Heart left ventricle (tissue), 16 donors: Measurements from ENCODE around the gene KIRREL3. TPM values are rescaled to one million over a fixed set of nuclear protein-coding genes. Genes with fewer than 3 reads are reported as not detected.

Experiments used
- ATAC-seq, 4 donors: fragments of 200-7000 bp; cut with Tn5 transposase; one replicate each; pipeline ENCODE4 v1.9.1; 2020 to 2022; ENCODE audit warnings: moderate library complexity in 4 of 4, mild to moderate bottlenecking in 3 of 4, moderate number of reproducible peaks in 1 of 4
- DNase-seq, 5 donors: peaks; one replicate each; pipeline ENCODE4 v3.0.0-alpha.2; 2020
- H3K27ac ChIP-seq, 12 donors: fragments of 200-600 bp; sonication (generic) in 4 of 12; one replicate each; pipeline versions ENCODE4 v1.5.0 to v1.8.0; 2016 to 2022; ENCODE audit warnings: mild to moderate bottlenecking in 2 of 12
- H3K27me3 ChIP-seq, 9 donors: fragments of 200-600 bp; sonication (generic) in 2 of 9; one replicate each; pipeline versions ENCODE4 v1.5.1 to v1.8.0; 2016 to 2022; ENCODE audit warnings: mild to moderate bottlenecking in 3 of 9
- H3K36me3 ChIP-seq, 9 donors: fragments of 200-600 bp; sonication (generic) in 2 of 9; one replicate each; pipeline versions ENCODE4 v1.5.0 to v1.8.0; 2018 to 2022; ENCODE audit warnings: mild to moderate bottlenecking in 2 of 9
- H3K4me1 ChIP-seq, 12 donors: fragments of 200-600 bp; sonication (generic) in 4 of 12; one replicate each; pipeline versions ENCODE4 v1.5.0 to v1.8.0; 2016 to 2022; ENCODE audit warnings: mild to moderate bottlenecking in 3 of 12
- H3K4me3 ChIP-seq, 12 donors: fragments of 200-600 bp; sonication (generic) in 4 of 12; one replicate each; pipeline versions ENCODE4 v1.5.0 to v1.8.0; 2017 to 2022; ENCODE audit warnings: mild to moderate bottlenecking in 9 of 12, moderate library complexity in 4 of 12
- H3K9me3 ChIP-seq, 12 donors: fragments of 200-600 bp; sonication (generic) in 4 of 12; one replicate each; pipeline versions ENCODE4 v1.5.0 to v1.8.0; 2016 to 2022; ENCODE audit warnings: mild to moderate bottlenecking in 1 of 12
- POLR2A ChIP-seq, 2 donors: fragments of 450-650 bp; IDR thresholded peaks; one replicate each; pipeline ENCODE4 v1.6.1; 2017; ENCODE audit warnings: antibody characterized with exemption in 2 of 2, mild to moderate bottlenecking in 2 of 2, moderate library complexity in 2 of 2
- WGBS, 4 donors: extraction: QIAGEN DNeasy Blood & Tissue Kit in 2 of 4; methylation state at CpG; one replicate each; pipeline versions ENCODE4 v1.1.5 to v1.1.7; 2013 to 2018; 5-methylcytosine and 5-hydroxymethylcytosine counted together
- intact Hi-C, 10 donors: fragments of 100-400 bp; cut with DNase I; formaldehyde crosslinking; loops; one replicate each; pipeline versions ENCODE4 v1.11.1 to v1.14.2; 2022
- polyA plus RNA-seq, 2 donors: library from polyadenylated mRNA; stranded (reverse); fragments of 200-250 nt; gene quantifications; one replicate each; pipeline ENCODE4 v1.2.3, GENCODE V29; 2013
- total RNA-seq, 9 donors: library from RNA; depleted of rRNA in 2 of 9; stranded (reverse); fragments of >200 nt in 2 of 9; fragmentation: NEBNext Ultra II Directional in 3 of 9; extraction: Animal tissue kit (Norgen Biotek cat#: 25700) in 3 of 9; gene quantifications; one replicate each; pipeline versions ENCODE4 v1.1.0 to v1.2.4, GENCODE V29; 2016 to 2023
- TF ChIP-seq, protein P1 (sequence below), 12 donors: fragments of 200-600 bp; sonication (generic) in 4 of 12; IDR thresholded peaks; one replicate each; pipeline versions ENCODE4 v1.5.0 to v1.8.0; 2018 to 2022; ENCODE audit warnings: antibody characterized with exemption in 12 of 12, mild to moderate bottlenecking in 5 of 12
- donor health status: ischemic (EF 13 %, LVEDD 7.1; RV severe dilation, severe dysfunction).
- donor health status: healthy with polysubstance abuse.
- donor health status: DM: no; HTN: yes; CAD: no.
- donor health status: DM: no; HTN: no; CAD: no.
- donor health status: ischemic (EF 25% LVEDD 6.9; RV normal size, moderate dysfunction).
- donor health status: ischemic (EF 25% LVEDD 5.7; RV mildly dilated, moderate dysfunction).
- donor health status: healthy.
- donor health status: DM: yes; HTN: yes; CAD: no.
- donor health status: ischemic (EF 35%, LVEDD 5.7; RV mildly dilated, moderate dysfunction).
- donor health status: nonischemic (EF 11% LVEDD 7.7; RV severe dilation, severe dysfunction).
- donor health status: DM: yes; HTN: yes; CAD: no.
- donor health status: PGD.
- donor health status: ischemic (EF 29% LVEDD 5.4; RV normal size, mild dysfunction).
- donor health status: nonischemic (EF 23%, LVEDD 6.1; RV moderate dilation, normal function).

The KIRREL3 gene
- total and polyA plus RNA-seq, 11 donors, result 0.08 to 1.3 (median 0.27) TPM

DNA sequence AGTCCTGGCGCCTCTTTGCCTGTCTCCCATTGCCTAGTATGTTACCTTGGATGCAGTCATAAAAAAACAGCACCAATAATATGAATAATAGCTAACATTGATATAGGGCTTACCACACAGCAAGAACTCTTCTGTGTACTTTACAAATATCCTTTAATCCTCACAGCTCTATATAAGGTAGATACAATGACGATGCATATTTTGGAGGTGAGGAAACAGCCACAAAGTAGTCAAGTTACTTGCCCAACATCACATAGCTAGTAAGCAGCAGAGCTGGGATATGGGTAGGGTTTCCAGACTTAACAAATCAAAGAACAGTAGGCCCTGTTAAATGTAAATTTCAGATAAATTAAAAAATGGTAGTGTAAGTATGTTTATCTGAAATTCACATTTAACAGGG, 516.3 kb downstream of the KIRREL3 start:
- WGBS, 4 donors, result 88 to 95% (median 89%) methylated on average over 2 of the region's 2 CpGs
- no peaks in the 10 kb centered on the region for H3K27me3 ChIP-seq
- H3K4me1 ChIP-seq, result peaks cover 0 to 10% (median 1%) of the 10 kb centered on the region in 12 donors
- H3K4me3 ChIP-seq, result no peak overlapping the region
- no peaks in the 10 kb centered on the region for H3K36me3 ChIP-seq
- no peaks in the 10 kb centered on the region for H3K9me3 ChIP-seq
- ATAC-seq (no peak), DNase-seq (no peak)
- H3K27ac ChIP-seq, result no peak overlapping the region
- TF ChIP-seq, protein P1, sequence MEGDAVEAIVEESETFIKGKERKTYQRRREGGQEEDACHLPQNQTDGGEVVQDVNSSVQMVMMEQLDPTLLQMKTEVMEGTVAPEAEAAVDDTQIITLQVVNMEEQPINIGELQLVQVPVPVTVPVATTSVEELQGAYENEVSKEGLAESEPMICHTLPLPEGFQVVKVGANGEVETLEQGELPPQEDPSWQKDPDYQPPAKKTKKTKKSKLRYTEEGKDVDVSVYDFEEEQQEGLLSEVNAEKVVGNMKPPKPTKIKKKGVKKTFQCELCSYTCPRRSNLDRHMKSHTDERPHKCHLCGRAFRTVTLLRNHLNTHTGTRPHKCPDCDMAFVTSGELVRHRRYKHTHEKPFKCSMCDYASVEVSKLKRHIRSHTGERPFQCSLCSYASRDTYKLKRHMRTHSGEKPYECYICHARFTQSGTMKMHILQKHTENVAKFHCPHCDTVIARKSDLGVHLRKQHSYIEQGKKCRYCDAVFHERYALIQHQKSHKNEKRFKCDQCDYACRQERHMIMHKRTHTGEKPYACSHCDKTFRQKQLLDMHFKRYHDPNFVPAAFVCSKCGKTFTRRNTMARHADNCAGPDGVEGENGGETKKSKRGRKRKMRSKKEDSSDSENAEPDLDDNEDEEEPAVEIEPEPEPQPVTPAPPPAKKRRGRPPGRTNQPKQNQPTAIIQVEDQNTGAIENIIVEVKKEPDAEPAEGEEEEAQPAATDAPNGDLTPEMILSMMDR (IDR thresholded peaks at IDR 0.05), result no peak
- no peak for TF ChIP-seq POLR2A (IDR thresholded peaks at IDR 0.05)
- intact Hi-C loops, result loop anchor here in 1 of 10 donors (5.0 kb wide), 1 partner anchor 172 kb away; no protein-coding TSS in a partner anchor

DNA sequence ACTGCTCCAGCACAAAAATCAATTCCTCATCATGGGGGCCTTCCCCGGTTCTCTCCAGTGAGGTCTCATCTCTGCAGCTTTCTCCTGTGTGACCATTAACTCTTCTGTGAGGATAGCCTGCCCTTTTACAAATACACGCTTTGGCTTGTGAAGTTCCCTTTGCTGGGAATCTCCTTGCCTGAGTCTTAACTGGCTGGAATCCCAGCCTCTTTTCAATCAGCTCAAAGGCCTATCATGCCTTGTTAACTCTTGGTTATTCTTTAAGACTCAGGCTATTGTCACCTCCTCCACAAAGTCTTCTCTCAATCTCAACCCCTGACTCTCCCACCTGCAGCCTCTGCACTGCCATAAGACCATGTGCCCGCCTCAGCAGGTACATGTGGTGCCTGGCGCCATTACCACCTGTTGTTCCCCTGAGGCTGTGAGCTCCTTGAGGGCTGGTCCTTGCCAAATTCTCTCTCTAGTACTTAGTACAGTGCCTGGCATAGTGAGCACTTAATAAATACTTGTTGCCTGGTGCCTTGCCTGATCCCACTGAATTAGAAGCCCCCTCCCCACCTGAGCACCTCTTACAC, 516.9 kb downstream of the KIRREL3 start:
- Histone ChIP-seq H3K36me3 (no peaks in the 10 kb centered on the region), H3K4me3 (no peak overlapping the region), H3K27ac (no peak overlapping the region), H3K27me3 (no peaks in the 10 kb centered on the region), H3K4me1 (peaks cover 0 to 10% (median 1%) of the 10 kb centered on the region in 12 donors), H3K9me3 (no peaks in the 10 kb centered on the region)
- 78 to 96% (median 91%) methylated on average over 4 of the region's 4 CpGs for WGBS, 4 donors
- no peak for ATAC-seq
- intact Hi-C loops, result loop anchor here in 1 of 10 donors (5.0 kb wide), 1 partner anchor 171 kb away; no protein-coding TSS in a partner anchor
- no peak for DNase-seq
- TF ChIP-seq, protein P1 (IDR thresholded peaks at IDR 0.05), result no peak
- TF ChIP-seq POLR2A (IDR thresholded peaks at IDR 0.05), result no peak

DNA sequence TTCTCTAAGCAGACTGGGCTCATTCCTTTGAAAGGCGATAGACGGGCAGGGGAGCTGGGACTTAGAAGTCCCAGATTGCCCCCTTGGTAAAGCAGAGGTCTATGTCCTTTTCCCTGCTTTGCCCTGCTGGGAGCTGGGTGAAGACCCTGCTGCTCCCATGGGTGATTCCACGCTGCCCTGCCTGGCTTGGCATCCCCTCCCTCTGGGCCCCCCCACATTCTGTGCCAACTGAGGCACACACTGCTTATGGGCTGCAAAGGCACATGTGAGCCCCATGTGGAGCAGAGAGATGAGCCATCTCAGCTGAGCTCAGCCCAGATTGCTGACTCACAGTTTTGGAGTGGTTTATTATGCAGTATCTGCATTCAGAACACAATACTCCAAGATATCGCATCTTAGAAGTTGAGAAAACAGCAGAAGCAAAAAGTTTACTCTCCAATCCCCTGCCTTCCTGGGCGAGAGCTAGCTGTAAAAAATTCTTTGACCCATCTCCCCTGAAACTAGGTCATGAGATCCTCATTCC, 517.9 kb downstream of the KIRREL3 start:
- Histone ChIP-seq H3K9me3 (no peaks in the 10 kb centered on the region), H3K4me3 (no peak overlapping the region), H3K27me3 (no peaks in the 10 kb centered on the region), H3K4me1 (peaks cover 0 to 11% (median 1%) of the 10 kb centered on the region in 12 donors), H3K27ac (no peak overlapping the region), H3K36me3 (no peaks in the 10 kb centered on the region)
- TF ChIP-seq, protein P1 (IDR thresholded peaks at IDR 0.05), result no peak
- no peak for TF ChIP-seq POLR2A (IDR thresholded peaks at IDR 0.05)
- intact Hi-C loops, result loop anchor here in 1 of 10 donors (5.0 kb wide), 1 partner anchor 170 kb away; no protein-coding TSS in a partner anchor
- WGBS, 4 donors, result 92 to 96% (median 92%) methylated on average over 5 of the region's 5 CpGs
- no peak for ATAC-seq
- peak in 1 of 5 donors; percentile 29 for DNase-seq

DNA sequence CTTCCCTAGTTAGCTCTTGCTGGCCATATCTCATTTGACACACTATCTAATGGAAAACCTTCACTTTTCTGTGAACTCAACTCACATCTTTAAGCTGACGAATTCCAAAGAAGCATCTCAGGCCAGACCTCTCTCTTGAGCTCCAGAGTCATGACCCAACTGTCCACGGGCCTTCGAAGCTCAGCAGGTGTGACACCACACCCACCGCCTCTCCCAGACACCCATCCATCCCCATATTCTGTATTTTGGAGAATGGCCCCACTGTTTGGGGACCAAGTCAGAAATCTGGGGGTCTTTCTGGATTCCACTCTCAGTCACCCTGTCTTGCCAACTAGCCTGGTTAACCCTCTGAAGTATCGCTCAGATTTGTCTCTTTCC, 519.3 kb downstream of the KIRREL3 start:
- Histone ChIP-seq H3K9me3 (no peaks in the 10 kb centered on the region), H3K4me1 (peaks cover 0 to 11% (median 1%) of the 10 kb centered on the region in 12 donors), H3K27me3 (no peaks in the 10 kb centered on the region), H3K36me3 (no peaks in the 10 kb centered on the region), H3K27ac (no peak overlapping the region), H3K4me3 (no peak overlapping the region)
- TF ChIP-seq, protein P1 (IDR thresholded peaks at IDR 0.05), result no peak
- TF ChIP-seq POLR2A (IDR thresholded peaks at IDR 0.05), result no peak
- 75 to 83% (median 81%) methylated on average over 5 of the region's 5 CpGs for WGBS, 4 donors
- no peak for ATAC-seq
- DNase-seq, result no peak
- intact Hi-C loops, result loop anchor here in 7 of 10 donors (2.0 to 5.0 kb wide), 5 partner anchors 36 to 172 kb away; no protein-coding TSS in a partner anchor
